BLaER1 (cell line): ENCODE measurements around the gene HOXB4.

Experiments used
- H3K27ac ChIP-seq: shearing (Covaris generic); formaldehyde crosslinking; 2 replicates; pipeline ENCODE4 v1.8.1; 2022
- H3K27me3 ChIP-seq: shearing (Covaris generic); formaldehyde crosslinking; 2 replicates; pipeline ENCODE4 v1.8.1; 2022
- H3K36me3 ChIP-seq: shearing (Covaris generic); formaldehyde crosslinking; 2 replicates; pipeline ENCODE4 v1.8.1; 2022
- H3K4me1 ChIP-seq: shearing (Covaris generic); formaldehyde crosslinking; 2 replicates; pipeline ENCODE4 v1.8.1; 2022
- H3K4me2 ChIP-seq: shearing (Covaris generic); formaldehyde crosslinking; 2 replicates; pipeline ENCODE4 v1.8.1; 2022
- H3K4me3 ChIP-seq: shearing (Covaris generic); formaldehyde crosslinking; 2 replicates; pipeline ENCODE4 v1.8.1; 2022
- H3K9ac ChIP-seq: shearing (Covaris generic); formaldehyde crosslinking; 2 replicates; pipeline ENCODE4 v1.8.1; 2022
- H3K9me3 ChIP-seq: shearing (Covaris generic); formaldehyde crosslinking; 2 replicates; pipeline ENCODE4 v1.8.1; 2022
- H4K20me1 ChIP-seq: shearing (Covaris generic); formaldehyde crosslinking; 2 replicates; pipeline ENCODE4 v1.8.1; 2022
- Cebpa-rat ChIP-seq: shearing (Covaris generic); IDR thresholded peaks from 2 replicates; pipeline ENCODE4 v1.8.1; 2022

HOXB4 gene

GRCh38 chr17:48582750-48583069 is 4.6 kb upstream of the HOXB4 start:
- Histone ChIP-seq H3K36me3 (no peaks in the 10 kb centered on the region), H3K4me2 (no peak overlapping the region), H3K27me3 (peaks cover 100% of the 10 kb centered on the region), H3K27ac (no peak overlapping the region), H3K9ac (no peak overlapping the region), H3K4me1 (peaks cover 10% of the 10 kb centered on the region; the same call in 1 of the 2 replicates), H3K9me3 (no peaks in the 10 kb centered on the region), H3K4me3 (no peak overlapping the region), H4K20me1 (peaks cover 90% of the 10 kb centered on the region)
- no peak for TF ChIP-seq Cebpa-rat

- TF ChIP-seq Cebpa-rat: no peak
- Histone ChIP-seq H4K20me1 (peaks cover 88% of the 10 kb centered on the region), H3K4me3 (no peak overlapping the region), H3K27me3 (peaks cover 100% of the 10 kb centered on the region), H3K9ac (no peak overlapping the region), H3K4me2 (no peak overlapping the region), H3K27ac (no peak overlapping the region), H3K9me3 (no peaks in the 10 kb centered on the region), H3K4me1 (peaks cover 5% of the 10 kb centered on the region; the same call in 1 of the 2 replicates), H3K36me3 (no peaks in the 10 kb centered on the region)
These were observed 1.8 kb upstream of the HOXB4 start for GRCh38 chr17:48579760-48580554.

- H3K27me3 ChIP-seq: peaks cover 100% of the 10 kb centered on the region
- no peak overlapping the region for H3K27ac ChIP-seq
- peaks cover 5% of the 10 kb centered on the region; the same call in 1 of the 2 replicates for H3K4me1 ChIP-seq
- H4K20me1 ChIP-seq: peaks cover 91% of the 10 kb centered on the region
- no peak overlapping the region for H3K9ac ChIP-seq
- TF ChIP-seq Cebpa-rat: no peak
- H3K4me2 ChIP-seq: no peak overlapping the region
- H3K4me3 ChIP-seq: no peak overlapping the region
- no peaks in the 10 kb centered on the region for H3K9me3 ChIP-seq
- no peaks in the 10 kb centered on the region for H3K36me3 ChIP-seq
These were observed 1.3 kb upstream of the HOXB4 start for GRCh38 chr17:48579471-48579759.

- no peaks in the 10 kb centered on the region for H3K36me3 ChIP-seq
- no peak overlapping the region for H3K9ac ChIP-seq
- H3K9me3 ChIP-seq: no peaks in the 10 kb centered on the region
- no peak overlapping the region for H3K4me2 ChIP-seq
- peaks cover 91% of the 10 kb centered on the region for H4K20me1 ChIP-seq
- H3K4me1 ChIP-seq: peaks cover 5% of the 10 kb centered on the region; the same call in 1 of the 2 replicates
- TF ChIP-seq Cebpa-rat: no peak
- no peak overlapping the region for H3K4me3 ChIP-seq
- no peak overlapping the region for H3K27ac ChIP-seq
- H3K27me3 ChIP-seq: peaks cover 100% of the 10 kb centered on the region
These were observed 693 bp upstream of the HOXB4 start for GRCh38 chr17:48578616-48579470.

- H3K4me2 ChIP-seq: no peak overlapping the region
- TF ChIP-seq Cebpa-rat: no peak
- peaks cover 91% of the 10 kb centered on the region for H4K20me1 ChIP-seq
- H3K4me3 ChIP-seq: no peak overlapping the region
- H3K27me3 ChIP-seq: peaks cover 100% of the 10 kb centered on the region
- no peak overlapping the region for H3K27ac ChIP-seq
- no peak overlapping the region for H3K9ac ChIP-seq
- no peaks in the 10 kb centered on the region for H3K36me3 ChIP-seq
- H3K9me3 ChIP-seq: no peaks in the 10 kb centered on the region
- H3K4me1 ChIP-seq: peaks cover 5% of the 10 kb centered on the region; the same call in 1 of the 2 replicates
These were observed 712 bp downstream of the HOXB4 start for GRCh38 chr17:48577330-48577945.

GRCh38 chr17:48576479-48577309 is 1.5 kb downstream of the HOXB4 start:
- Histone ChIP-seq H3K27ac (no peak overlapping the region), H3K9ac (no peak overlapping the region), H3K4me2 (no peak overlapping the region), H3K4me3 (no peak overlapping the region), H3K4me1 (no peaks in the 10 kb centered on the region), H4K20me1 (peaks cover 91% of the 10 kb centered on the region), H3K9me3 (no peaks in the 10 kb centered on the region), H3K27me3 (peaks cover 100% of the 10 kb centered on the region), H3K36me3 (no peaks in the 10 kb centered on the region)
- TF ChIP-seq Cebpa-rat: no peak

GRCh38 chr17:48575673-48576478 is 2.3 kb downstream of the HOXB4 start:
- H3K4me2 ChIP-seq: no peak overlapping the region
- no peak overlapping the region for H3K27ac ChIP-seq
- no peak for TF ChIP-seq Cebpa-rat

GRCh38 chr17:48575066-48575582 is 3.0 kb downstream of the HOXB4 start:
- Histone ChIP-seq H3K36me3 (no peaks in the 10 kb centered on the region), H3K27me3 (peaks cover 100% of the 10 kb centered on the region), H3K4me1 (no peaks in the 10 kb centered on the region), H3K4me3 (no peak overlapping the region), H4K20me1 (peaks cover 91% of the 10 kb centered on the region), H3K9me3 (no peaks in the 10 kb centered on the region), H3K4me2 (no peak overlapping the region), H3K27ac (no peak overlapping the region), H3K9ac (no peak overlapping the region)
- no peak for TF ChIP-seq Cebpa-rat

More at GRCh38 chr17:48575673-48576478, 2.3 kb downstream of the HOXB4 start:
- Histone ChIP-seq H3K27me3 (peaks cover 100% of the 10 kb centered on the region), H3K9ac (no peak overlapping the region), H3K4me1 (no peaks in the 10 kb centered on the region), H4K20me1 (peaks cover 91% of the 10 kb centered on the region), H3K9me3 (no peaks in the 10 kb centered on the region), H3K4me3 (no peak overlapping the region), H3K36me3 (no peaks in the 10 kb centered on the region)
